ENCODE data around the gene MTMR3. TPM values are rescaled to one million over a fixed set of nuclear protein-coding genes. Genes with fewer than 3 reads are reported as not detected.

Gene MTMR3
- total and polyA plus RNA-seq, 2 donors from 2014 or later = 9.6 to 56.2 TPM

DNA sequence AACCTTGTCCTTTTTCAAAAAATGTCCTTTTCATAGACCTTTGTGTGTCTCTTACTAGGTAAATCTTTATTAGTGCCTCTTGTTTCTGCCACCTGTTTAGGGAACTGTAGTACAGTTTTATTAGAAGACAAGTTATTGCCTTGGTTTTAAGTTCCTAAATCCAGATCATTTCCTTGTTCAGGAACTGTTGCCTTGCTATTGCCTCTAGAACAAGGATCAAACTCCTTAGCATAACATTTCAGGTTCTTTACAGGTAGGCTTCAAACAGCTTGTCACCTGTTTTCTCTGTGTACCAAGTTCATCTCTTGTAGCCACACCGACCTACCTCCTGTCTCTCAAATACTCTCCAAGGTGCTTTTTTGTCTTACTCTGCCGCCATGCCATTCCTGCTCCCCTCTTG is 75.2 kb downstream of the MTMR3 start:
- Histone ChIP-seq H3K4me3 (ENCODE audit: low read length in 3 of 3) (no peak overlapping the region), H3K27me3 (ENCODE audit: control insufficient read depth, insufficient read depth, low read length) (no peaks in the 10 kb centered on the region), H3K27ac (ENCODE audit: low read depth in 2 of 2, low read length in 2 of 2) (no peak overlapping the region), H3K9me3 (ENCODE audit: control insufficient read depth in 2 of 3, insufficient read depth in 1 of 3, low read length in 3 of 3) (no peaks in the 10 kb centered on the region), H3K36me3 (ENCODE audit: control insufficient read depth in 2 of 3, insufficient read depth in 3 of 3, low read length in 3 of 3) (no peaks in the 10 kb centered on the region), H3K4me1 (ENCODE audit: control insufficient read depth in 2 of 3, insufficient read depth in 2 of 3, low read depth in 1 of 3, low read length in 3 of 3) (no peaks in the 10 kb centered on the region), H3K9ac (ENCODE audit: low read length in 3 of 3) (no peak overlapping the region)
- DNase-seq (no peak), FAIRE-seq (no peak)
- intact Hi-C loops (cut with DNase I) = no loop called here
- TF ChIP-seq, protein P1, sequence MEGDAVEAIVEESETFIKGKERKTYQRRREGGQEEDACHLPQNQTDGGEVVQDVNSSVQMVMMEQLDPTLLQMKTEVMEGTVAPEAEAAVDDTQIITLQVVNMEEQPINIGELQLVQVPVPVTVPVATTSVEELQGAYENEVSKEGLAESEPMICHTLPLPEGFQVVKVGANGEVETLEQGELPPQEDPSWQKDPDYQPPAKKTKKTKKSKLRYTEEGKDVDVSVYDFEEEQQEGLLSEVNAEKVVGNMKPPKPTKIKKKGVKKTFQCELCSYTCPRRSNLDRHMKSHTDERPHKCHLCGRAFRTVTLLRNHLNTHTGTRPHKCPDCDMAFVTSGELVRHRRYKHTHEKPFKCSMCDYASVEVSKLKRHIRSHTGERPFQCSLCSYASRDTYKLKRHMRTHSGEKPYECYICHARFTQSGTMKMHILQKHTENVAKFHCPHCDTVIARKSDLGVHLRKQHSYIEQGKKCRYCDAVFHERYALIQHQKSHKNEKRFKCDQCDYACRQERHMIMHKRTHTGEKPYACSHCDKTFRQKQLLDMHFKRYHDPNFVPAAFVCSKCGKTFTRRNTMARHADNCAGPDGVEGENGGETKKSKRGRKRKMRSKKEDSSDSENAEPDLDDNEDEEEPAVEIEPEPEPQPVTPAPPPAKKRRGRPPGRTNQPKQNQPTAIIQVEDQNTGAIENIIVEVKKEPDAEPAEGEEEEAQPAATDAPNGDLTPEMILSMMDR (IDR thresholded peaks at IDR 0.05; ENCODE audit: borderline replicate concordance, extremely low read depth, insufficient read depth) = no peak

DNA sequence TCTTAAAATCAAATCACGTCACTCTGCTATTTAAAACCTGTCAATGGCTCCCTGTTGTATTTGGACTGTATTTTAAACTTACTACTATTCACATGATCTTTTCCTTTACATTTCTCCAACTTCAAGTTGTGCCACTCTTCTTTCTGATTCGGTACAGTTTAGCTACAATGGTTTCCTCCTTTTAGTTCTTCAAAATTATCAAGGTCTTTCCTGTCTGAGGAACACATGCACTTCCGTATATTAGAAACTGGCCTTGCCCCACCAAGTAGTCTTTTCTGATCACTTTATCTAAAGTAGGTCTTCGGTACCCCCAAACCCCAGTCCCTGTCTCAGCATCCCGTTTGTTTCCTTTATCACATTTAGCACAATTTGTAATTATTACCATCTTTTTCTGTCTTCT is 81.8 kb downstream of the MTMR3 start:
- Histone ChIP-seq H3K27ac (ENCODE audit: low read depth in 2 of 2, low read length in 2 of 2) (no peak overlapping the region), H3K27me3 (ENCODE audit: control insufficient read depth, insufficient read depth, low read length) (no peaks in the 10 kb centered on the region), H3K4me3 (ENCODE audit: low read length in 3 of 3) (no peak overlapping the region), H3K4me1 (ENCODE audit: control insufficient read depth in 2 of 3, insufficient read depth in 2 of 3, low read depth in 1 of 3, low read length in 3 of 3) (no peaks in the 10 kb centered on the region), H3K36me3 (ENCODE audit: control insufficient read depth in 2 of 3, insufficient read depth in 3 of 3, low read length in 3 of 3) (no peaks in the 10 kb centered on the region), H3K9ac (ENCODE audit: low read length in 3 of 3) (no peak overlapping the region), H3K9me3 (ENCODE audit: control insufficient read depth in 2 of 3, insufficient read depth in 1 of 3, low read length in 3 of 3) (no peaks in the 10 kb centered on the region)
- intact Hi-C loops (cut with DNase I) = no loop called here
- FAIRE-seq (no peak), DNase-seq (no peak)
- TF ChIP-seq, protein P1 (IDR thresholded peaks at IDR 0.05; ENCODE audit: borderline replicate concordance, extremely low read depth, insufficient read depth) = no peak

DNA sequence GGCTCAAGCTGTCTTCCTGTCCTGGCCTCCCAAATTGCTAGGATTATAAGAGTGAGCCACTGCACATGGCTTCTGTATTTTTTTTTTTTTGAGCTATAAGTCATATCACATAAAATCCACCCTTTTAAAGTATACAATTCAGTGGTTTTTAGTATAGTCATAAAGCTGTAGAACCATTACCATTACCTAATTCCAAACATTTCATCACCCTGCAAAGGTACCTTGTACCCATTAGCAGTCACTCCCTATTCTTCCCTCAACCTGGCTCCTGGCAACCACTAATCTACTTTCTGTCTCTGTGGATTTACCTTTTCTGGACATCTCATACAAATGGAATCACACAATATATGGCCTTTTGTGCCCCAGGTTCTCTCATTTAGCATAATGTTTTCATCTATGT is 84.5 kb downstream of the MTMR3 start:
- Histone ChIP-seq H3K27me3 (ENCODE audit: control insufficient read depth, insufficient read depth, low read length) (no peaks in the 10 kb centered on the region), H3K9me3 (ENCODE audit: control insufficient read depth in 2 of 3, insufficient read depth in 1 of 3, low read length in 3 of 3) (no peaks in the 10 kb centered on the region), H3K4me1 (ENCODE audit: control insufficient read depth in 2 of 3, insufficient read depth in 2 of 3, low read depth in 1 of 3, low read length in 3 of 3) (no peaks in the 10 kb centered on the region), H3K9ac (ENCODE audit: low read length in 3 of 3) (no peak overlapping the region), H3K36me3 (ENCODE audit: control insufficient read depth in 2 of 3, insufficient read depth in 3 of 3, low read length in 3 of 3) (no peaks in the 10 kb centered on the region), H3K4me3 (ENCODE audit: low read length in 3 of 3) (no peak overlapping the region), H3K27ac (ENCODE audit: low read depth in 2 of 2, low read length in 2 of 2) (no peak overlapping the region)
- intact Hi-C loops (cut with DNase I) = no loop called here
- TF ChIP-seq, protein P1 (IDR thresholded peaks at IDR 0.05; ENCODE audit: borderline replicate concordance, extremely low read depth, insufficient read depth) = no peak
- DNase-seq (no peak), FAIRE-seq (no peak)

DNA sequence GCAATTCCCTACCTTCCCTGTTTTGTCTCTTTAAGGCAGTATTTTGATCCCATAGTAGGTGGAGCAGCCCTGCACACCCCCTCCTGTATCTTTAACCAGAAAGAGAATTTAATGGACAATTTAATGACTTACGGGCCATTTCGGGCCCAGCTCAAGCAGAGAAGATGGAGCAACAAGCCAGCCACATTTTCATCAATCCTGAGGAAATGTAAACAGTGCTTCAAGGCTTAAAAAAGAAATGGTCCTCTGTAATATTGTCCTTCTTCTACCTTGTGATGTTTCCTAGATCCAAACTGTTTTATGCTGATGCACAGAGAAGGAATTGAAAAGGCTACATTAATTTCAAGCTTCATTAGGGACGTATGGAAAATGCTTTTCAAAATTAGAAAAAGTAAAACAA is 88.6 kb downstream of the MTMR3 start:
- H3K36me3 ChIP-seq (ENCODE audit: control insufficient read depth in 2 of 3, insufficient read depth in 3 of 3, low read length in 3 of 3) = no peaks in the 10 kb centered on the region
- no peak overlapping the region for H3K4me3 ChIP-seq (ENCODE audit: low read length in 3 of 3)
- no peaks in the 10 kb centered on the region for H3K27me3 ChIP-seq (ENCODE audit: control insufficient read depth, insufficient read depth, low read length)
- FAIRE-seq (no peak), DNase-seq (no peak)
- peaks cover 0 to 2% (median 0%) of the 10 kb centered on the region in 3 donors for H3K4me1 ChIP-seq (ENCODE audit: control insufficient read depth in 2 of 3, insufficient read depth in 2 of 3, low read depth in 1 of 3, low read length in 3 of 3)
- H3K9ac ChIP-seq (ENCODE audit: low read length in 3 of 3) = no peak overlapping the region
- no peaks in the 10 kb centered on the region for H3K9me3 ChIP-seq (ENCODE audit: control insufficient read depth in 2 of 3, insufficient read depth in 1 of 3, low read length in 3 of 3)
- TF ChIP-seq, protein P1 (IDR thresholded peaks at IDR 0.05; ENCODE audit: borderline replicate concordance, extremely low read depth, insufficient read depth) = no peak
- H3K27ac ChIP-seq (ENCODE audit: low read depth in 2 of 2, low read length in 2 of 2) = no peak overlapping the region
- intact Hi-C loops (cut with DNase I) = no loop called here
